IMR-90 (cell line): ENCODE measurements around the gene ZNF467. TPM values are rescaled to one million over a fixed set of nuclear protein-coding genes. Genes with fewer than 3 reads are reported as not detected.

Experiments
- CTCF ChIP-seq: conservative IDR thresholded peaks from 2 replicates; pipeline ENCODE4 v1.5.1; 2012; ENCODE audit warnings: mild to moderate bottlenecking, low read depth, low read length, improper control_type of control experiment
- polyA plus RNA-seq, 3 experiments: library from polyadenylated mRNA; depleted of rRNA; stranded (reverse); fragments of >200 nt; gene quantifications; 2 replicates each; pipeline ENCODE4 v1.2.3, GENCODE V29; 2012; ENCODE audit warnings: low replicate concordance in 1 of 3
- total RNA-seq: library from RNA; depleted of rRNA; stranded (reverse); fragments of >200 nt; gene quantifications from 2 replicates; pipeline ENCODE4 v1.2.3, GENCODE V29; 2012

The ZNF467 gene
- total and polyA plus RNA-seq, 2 of the 4 experiments (the other 2 are of a cell fraction): 0.67 TPM; not detected in 1

GRCh38 chr7:149716007-149716931 lies 57.1 kb downstream of the ZNF467 start (continued):
- TF ChIP-seq CTCF: 0 out of 2 replicates have a peak, but pooled peaks have one; percentile 25
